ENCODE data around the gene MAPT.
"Not testable (repeated sequence)": the region's sequence is repeated elsewhere in the genome, so short reads cannot be mapped to it uniquely, and the experiment has no call there.

Gene MAPT

DNA sequence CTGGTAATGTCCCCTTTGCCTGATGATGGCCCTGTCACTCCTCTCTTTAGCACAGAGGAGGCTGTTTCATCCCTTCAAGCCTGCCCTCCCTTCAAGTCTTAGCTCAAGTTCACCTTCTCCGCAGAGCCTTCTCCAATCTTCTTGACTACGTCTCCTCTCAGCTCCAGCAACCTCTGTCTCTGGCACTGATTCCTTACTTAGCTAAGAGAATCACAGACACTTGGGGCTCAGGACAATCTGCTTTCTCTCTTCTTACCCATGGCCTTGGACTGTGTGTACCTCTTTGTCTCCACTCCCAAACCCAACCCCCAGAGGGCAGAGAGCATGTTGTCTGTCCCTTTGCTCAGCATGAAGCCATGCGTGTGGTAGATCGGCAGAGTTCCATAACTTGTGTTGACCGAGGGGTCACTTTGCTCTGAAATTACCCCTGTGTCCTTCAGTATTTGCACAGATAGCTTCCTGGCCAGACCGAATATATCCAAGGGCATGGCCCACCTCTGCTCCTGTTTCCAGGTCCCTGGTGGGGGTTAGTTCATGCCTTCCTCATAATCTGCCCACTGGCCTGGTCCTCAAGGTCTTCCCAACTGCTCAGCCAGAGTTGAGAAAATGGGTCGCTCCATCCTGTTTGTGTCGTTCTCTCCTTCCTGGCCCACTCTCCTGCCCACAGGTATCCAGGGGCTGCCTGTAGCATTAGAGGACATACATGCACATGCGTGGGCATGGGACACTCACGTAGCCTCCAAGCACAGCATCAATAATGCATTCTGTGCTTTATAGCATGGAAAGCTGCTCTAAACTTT, 41.6 kb downstream of the MAPT start:
- no peaks in the 10 kb centered on the region for H3K27me3 ChIP-seq (ENCODE audit: insufficient read depth, low read length, poor library complexity)

DNA sequence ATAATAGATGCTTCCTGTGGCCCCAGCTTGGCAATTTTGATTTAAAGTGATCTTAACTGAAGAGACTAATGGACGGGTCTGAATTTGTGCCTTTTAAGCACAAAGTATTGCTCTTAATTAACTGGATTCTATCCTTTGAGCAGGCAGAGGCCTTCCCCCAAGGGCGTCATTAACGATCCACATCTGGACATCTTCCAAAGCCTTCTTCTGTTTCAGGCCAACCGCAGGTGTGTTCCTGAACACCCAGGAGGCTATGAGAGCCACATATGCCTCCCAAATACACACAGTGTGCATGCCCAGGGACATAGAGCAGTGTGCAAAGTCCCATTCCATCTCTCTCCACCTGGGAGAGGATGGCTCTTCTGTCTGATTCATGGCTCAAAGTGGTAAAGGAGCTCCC, 42.3 kb downstream of the MAPT start:
- Histone ChIP-seq H3K9ac (ENCODE audit: low read depth, low read length) (no peak overlapping the region), H3K4me3 (ENCODE audit: low read depth in 1 of 2, low read length in 2 of 2) (no peak overlapping the region), H3K36me3 (ENCODE audit: insufficient read depth, low read length) (no peaks in the 10 kb centered on the region), H3K27me3 (ENCODE audit: insufficient read depth, low read length, poor library complexity) (no peaks in the 10 kb centered on the region), H3K4me1 (ENCODE audit: insufficient read depth, low read length) (no peaks in the 10 kb centered on the region), H3K4me2 (ENCODE audit: insufficient read depth, low read length) (no peak overlapping the region), H4K20me1 (ENCODE audit: insufficient read depth, low read length) (no peaks in the 10 kb centered on the region), H2AFZ (ENCODE audit: low read depth, low read length) (no peak overlapping the region), H3K9me3 (ENCODE audit: insufficient read depth, low read length, severe bottlenecking) (no peaks in the 10 kb centered on the region), H3K27ac (ENCODE audit: low read length) (no peak overlapping the region), H3K79me2 (ENCODE audit: insufficient read depth, low read length) (no peaks in the 10 kb centered on the region)
- no peak for TF ChIP-seq EZH2 (IDR thresholded peaks at IDR 0.05; ENCODE audit: borderline replicate concordance, low read depth, low read length, severe bottlenecking)
- TF ChIP-seq, protein P1, sequence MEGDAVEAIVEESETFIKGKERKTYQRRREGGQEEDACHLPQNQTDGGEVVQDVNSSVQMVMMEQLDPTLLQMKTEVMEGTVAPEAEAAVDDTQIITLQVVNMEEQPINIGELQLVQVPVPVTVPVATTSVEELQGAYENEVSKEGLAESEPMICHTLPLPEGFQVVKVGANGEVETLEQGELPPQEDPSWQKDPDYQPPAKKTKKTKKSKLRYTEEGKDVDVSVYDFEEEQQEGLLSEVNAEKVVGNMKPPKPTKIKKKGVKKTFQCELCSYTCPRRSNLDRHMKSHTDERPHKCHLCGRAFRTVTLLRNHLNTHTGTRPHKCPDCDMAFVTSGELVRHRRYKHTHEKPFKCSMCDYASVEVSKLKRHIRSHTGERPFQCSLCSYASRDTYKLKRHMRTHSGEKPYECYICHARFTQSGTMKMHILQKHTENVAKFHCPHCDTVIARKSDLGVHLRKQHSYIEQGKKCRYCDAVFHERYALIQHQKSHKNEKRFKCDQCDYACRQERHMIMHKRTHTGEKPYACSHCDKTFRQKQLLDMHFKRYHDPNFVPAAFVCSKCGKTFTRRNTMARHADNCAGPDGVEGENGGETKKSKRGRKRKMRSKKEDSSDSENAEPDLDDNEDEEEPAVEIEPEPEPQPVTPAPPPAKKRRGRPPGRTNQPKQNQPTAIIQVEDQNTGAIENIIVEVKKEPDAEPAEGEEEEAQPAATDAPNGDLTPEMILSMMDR (IDR thresholded peaks at IDR 0.05; ENCODE audit: borderline replicate concordance, extremely low read depth, low read length, poor library complexity, severe bottlenecking) = no peak
- ATAC-seq (ENCODE audit: insufficient read depth, low read depth) = no peak
- no peak for DNase-seq

More for the DNA sequence above, 41.6 kb downstream of the MAPT start:
- no peaks in the 10 kb centered on the region for H3K79me2 ChIP-seq (ENCODE audit: insufficient read depth, low read length)
- DNase-seq = no peak
- H3K9ac ChIP-seq (ENCODE audit: low read depth, low read length) = no peak overlapping the region
- no peak overlapping the region for H3K4me2 ChIP-seq (ENCODE audit: insufficient read depth, low read length)
- no peak overlapping the region for H2AFZ ChIP-seq (ENCODE audit: low read depth, low read length)
- H4K20me1 ChIP-seq (ENCODE audit: insufficient read depth, low read length) = no peaks in the 10 kb centered on the region
- H3K9me3 ChIP-seq (ENCODE audit: insufficient read depth, low read length, severe bottlenecking) = no peaks in the 10 kb centered on the region
- no peak for ATAC-seq (ENCODE audit: insufficient read depth, low read depth)
- no peak for TF ChIP-seq EZH2 (IDR thresholded peaks at IDR 0.05; ENCODE audit: borderline replicate concordance, low read depth, low read length, severe bottlenecking)
- TF ChIP-seq, protein P1 (IDR thresholded peaks at IDR 0.05; ENCODE audit: borderline replicate concordance, extremely low read depth, low read length, poor library complexity, severe bottlenecking) = no peak
- H3K36me3 ChIP-seq (ENCODE audit: insufficient read depth, low read length) = no peaks in the 10 kb centered on the region
- H3K4me1 ChIP-seq (ENCODE audit: insufficient read depth, low read length) = no peaks in the 10 kb centered on the region
- no peak overlapping the region for H3K27ac ChIP-seq (ENCODE audit: low read length)
- H3K4me3 ChIP-seq (ENCODE audit: low read depth in 1 of 2, low read length in 2 of 2) = no peak overlapping the region

- H3K36me3 ChIP-seq (ENCODE audit: insufficient read depth, low read length); H3K4me3 ChIP-seq (ENCODE audit: low read depth in 1 of 2, low read length in 2 of 2); DNase-seq; H3K79me2 ChIP-seq (ENCODE audit: insufficient read depth, low read length); H2AFZ ChIP-seq (ENCODE audit: low read depth, low read length); H3K9me3 ChIP-seq (ENCODE audit: insufficient read depth, low read length, severe bottlenecking); H4K20me1 ChIP-seq (ENCODE audit: insufficient read depth, low read length); H3K9ac ChIP-seq (ENCODE audit: low read depth, low read length); H3K27ac ChIP-seq (ENCODE audit: low read length); H3K27me3 ChIP-seq (ENCODE audit: insufficient read depth, low read length, poor library complexity); ATAC-seq (ENCODE audit: insufficient read depth, low read depth); H3K4me1 ChIP-seq (ENCODE audit: insufficient read depth, low read length); H3K4me2 ChIP-seq (ENCODE audit: insufficient read depth, low read length): not testable (repeated sequence)
Observed at GRCh38 chr17:45937186-45937585, 42.8 kb downstream of the MAPT start.

DNA sequence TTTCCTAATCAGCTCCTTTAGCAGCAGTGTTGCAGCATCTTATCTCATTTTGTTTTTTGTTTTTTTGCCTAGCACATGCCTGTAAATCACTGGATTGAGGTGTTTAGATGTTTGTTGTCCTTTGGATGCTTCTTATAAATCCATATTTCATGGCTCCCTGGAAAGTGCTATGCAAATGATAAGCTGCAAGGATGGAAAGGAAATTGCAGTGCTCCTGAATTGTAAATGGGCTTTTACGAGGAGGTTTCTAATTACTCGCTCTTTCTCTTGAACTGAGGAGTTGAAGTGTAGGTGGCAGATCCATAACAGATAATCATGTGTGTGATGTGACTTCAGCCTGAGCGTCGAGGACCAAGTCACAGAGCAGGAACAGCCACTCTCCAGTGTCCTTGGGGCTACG, 45.0 kb downstream of the MAPT start:
- Histone ChIP-seq H3K4me3 (ENCODE audit: low read depth in 1 of 2, low read length in 2 of 2) (no peak overlapping the region), H3K9me3 (ENCODE audit: insufficient read depth, low read length, severe bottlenecking) (no peaks in the 10 kb centered on the region), H3K36me3 (ENCODE audit: insufficient read depth, low read length) (no peaks in the 10 kb centered on the region), H3K27ac (ENCODE audit: low read length) (no peak overlapping the region), H3K27me3 (ENCODE audit: insufficient read depth, low read length, poor library complexity) (peaks cover 9% of the 10 kb centered on the region), H3K79me2 (ENCODE audit: insufficient read depth, low read length) (no peaks in the 10 kb centered on the region), H4K20me1 (ENCODE audit: insufficient read depth, low read length) (no peaks in the 10 kb centered on the region), H3K4me2 (ENCODE audit: insufficient read depth, low read length) (no peak overlapping the region), H2AFZ (ENCODE audit: low read depth, low read length) (no peak overlapping the region), H3K4me1 (ENCODE audit: insufficient read depth, low read length) (no peaks in the 10 kb centered on the region), H3K9ac (ENCODE audit: low read depth, low read length) (no peak overlapping the region)
- TF ChIP-seq, protein P1 (IDR thresholded peaks at IDR 0.05; ENCODE audit: borderline replicate concordance, extremely low read depth, low read length, poor library complexity, severe bottlenecking) = no peak
- no peak for TF ChIP-seq EZH2 (IDR thresholded peaks at IDR 0.05; ENCODE audit: borderline replicate concordance, low read depth, low read length, severe bottlenecking)
- DNase-seq (no peak), ATAC-seq (ENCODE audit: insufficient read depth, low read depth) (no peak)
